Panc1 (cell line): ENCODE measurements around the gene TOPBP1.

Source experiments
- TCF7L2 ChIP-seq: IDR thresholded peaks from 2 replicates; pipeline ENCODE4 v1.6.1; 2011; ENCODE audit warnings: mild to moderate bottlenecking, low read depth, low read length, inconsistent platforms
- TF ChIP-seq, protein P1 (sequence below): fragments of 450-650 bp; IDR thresholded peaks from 2 replicates; pipeline ENCODE4 v1.5.1; 2017; ENCODE audit warnings: mild to moderate bottlenecking

DNA sequence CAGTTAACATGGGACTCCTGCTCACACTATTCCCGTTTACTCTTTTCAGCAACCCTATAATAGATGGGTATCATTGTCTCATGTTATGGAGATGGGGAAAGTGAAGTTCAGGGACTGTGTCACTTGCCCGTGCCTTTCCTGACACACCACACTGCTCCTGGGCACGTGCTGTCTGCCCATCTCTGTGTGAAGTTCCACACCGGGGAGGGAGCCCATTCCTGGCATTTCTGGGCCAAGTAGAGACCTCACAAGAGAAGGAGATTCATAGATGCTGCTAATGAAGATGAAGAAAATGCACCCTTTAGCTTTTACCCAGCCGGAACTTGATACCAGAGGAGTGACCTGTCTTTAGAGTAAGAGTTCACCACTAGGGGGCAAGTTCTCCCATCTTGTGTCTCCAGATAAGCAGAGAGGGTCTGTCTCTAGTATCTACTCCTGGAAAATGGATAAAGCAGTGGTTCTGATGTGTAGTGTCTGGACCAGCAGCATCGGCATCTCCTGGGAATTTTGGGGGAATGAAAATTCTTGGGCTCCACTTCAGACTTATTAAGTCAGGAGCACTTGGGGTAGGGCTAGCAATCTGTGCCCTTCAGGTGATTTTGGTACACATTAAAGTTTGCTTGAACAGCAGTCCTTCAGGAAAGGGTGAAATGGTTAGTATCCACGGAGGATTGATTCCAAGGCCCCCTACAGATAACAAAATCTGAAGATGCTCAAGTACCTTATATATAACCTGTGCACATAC lies 2.0 kb upstream of the TOPBP1 start:
- TF ChIP-seq, protein P1, sequence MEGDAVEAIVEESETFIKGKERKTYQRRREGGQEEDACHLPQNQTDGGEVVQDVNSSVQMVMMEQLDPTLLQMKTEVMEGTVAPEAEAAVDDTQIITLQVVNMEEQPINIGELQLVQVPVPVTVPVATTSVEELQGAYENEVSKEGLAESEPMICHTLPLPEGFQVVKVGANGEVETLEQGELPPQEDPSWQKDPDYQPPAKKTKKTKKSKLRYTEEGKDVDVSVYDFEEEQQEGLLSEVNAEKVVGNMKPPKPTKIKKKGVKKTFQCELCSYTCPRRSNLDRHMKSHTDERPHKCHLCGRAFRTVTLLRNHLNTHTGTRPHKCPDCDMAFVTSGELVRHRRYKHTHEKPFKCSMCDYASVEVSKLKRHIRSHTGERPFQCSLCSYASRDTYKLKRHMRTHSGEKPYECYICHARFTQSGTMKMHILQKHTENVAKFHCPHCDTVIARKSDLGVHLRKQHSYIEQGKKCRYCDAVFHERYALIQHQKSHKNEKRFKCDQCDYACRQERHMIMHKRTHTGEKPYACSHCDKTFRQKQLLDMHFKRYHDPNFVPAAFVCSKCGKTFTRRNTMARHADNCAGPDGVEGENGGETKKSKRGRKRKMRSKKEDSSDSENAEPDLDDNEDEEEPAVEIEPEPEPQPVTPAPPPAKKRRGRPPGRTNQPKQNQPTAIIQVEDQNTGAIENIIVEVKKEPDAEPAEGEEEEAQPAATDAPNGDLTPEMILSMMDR = peak; percentile 90
- TF ChIP-seq TCF7L2 = no peak
